DOHH2 (cell line): ENCODE measurements around the gene GPHN.

Experiments used
- H3F3A ChIP-seq: fragments of 200-600 bp; sonication (generic), shearing (Covaris generic); 2 replicates; pipeline ENCODE4 v1.6.0; 2016; ENCODE audit warnings: antibody characterized with exemption, mild to moderate bottlenecking; ENCODE audit not compliant: control insufficient read depth, insufficient read depth
- H3K27ac ChIP-seq: fragments of 200-600 bp; sonication (generic); 2 replicates; pipeline ENCODE4 v1.5.1; 2014; ENCODE audit warnings: low read depth, mild to moderate bottlenecking, low read length, moderate library complexity
- H3K27me3 ChIP-seq: fragments of 200-600 bp; sonication (generic); 2 replicates; pipeline ENCODE4 v1.6.1; 2014; ENCODE audit warnings: mild to moderate bottlenecking, low read length, mixed read lengths; ENCODE audit not compliant: control insufficient read depth
- H3K36me3 ChIP-seq: fragments of 200-600 bp; sonication (generic); 2 replicates; pipeline ENCODE4 v1.6.1; 2014; ENCODE audit warnings: mild to moderate bottlenecking, low read length, moderate library complexity, mixed read lengths; ENCODE audit not compliant: control insufficient read depth
- H3K4me1 ChIP-seq: fragments of 200-600 bp; sonication (generic); 2 replicates; pipeline ENCODE4 v1.6.1; 2014; ENCODE audit warnings: mild to moderate bottlenecking, low read length, mixed read lengths; ENCODE audit not compliant: control insufficient read depth
- H3K4me2 ChIP-seq: fragments of 200-600 bp; sonication (generic); 2 replicates; pipeline ENCODE4 v1.6.0; 2014; ENCODE audit warnings: mild to moderate bottlenecking, low read length, moderate library complexity
- H3K4me3 ChIP-seq: fragments of 200-600 bp; sonication (generic); 2 replicates; pipeline ENCODE4 v1.5.1; 2014; ENCODE audit warnings: mild to moderate bottlenecking, low read length, mixed read lengths
- H3K79me2 ChIP-seq: fragments of 200-600 bp; sonication (generic); 2 replicates; pipeline ENCODE4 v1.6.1; 2014; ENCODE audit warnings: mild to moderate bottlenecking, low read length, mixed read lengths; ENCODE audit not compliant: control insufficient read depth
- H3K9me2 ChIP-seq: fragments of 200-600 bp; sonication (generic); replicated peaks from 2 replicates; pipeline ENCODE4 v1.6.1; 2014; ENCODE audit warnings: mild to moderate bottlenecking, low read length, mixed read lengths; ENCODE audit not compliant: control insufficient read depth
- H3K9me3 ChIP-seq: fragments of 200-600 bp; sonication (generic); 2 replicates; pipeline ENCODE4 v1.6.1; 2014; ENCODE audit warnings: antibody characterized with exemption, low read length, mixed read lengths; ENCODE audit not compliant: control insufficient read depth, insufficient read depth
- H4K20me1 ChIP-seq: fragments of 200-600 bp; sonication (generic); 2 replicates; pipeline ENCODE4 v1.6.0; 2014; ENCODE audit warnings: low read depth, mild to moderate bottlenecking, antibody characterized with exemption, low read length, moderate library complexity; ENCODE audit not compliant: control insufficient read depth, insufficient read depth
- EZH2phosphoT487 ChIP-seq: fragments of 200-600 bp; sonication (generic); IDR thresholded peaks from 2 replicates; pipeline ENCODE4 v1.6.1; 2017; ENCODE audit warnings: borderline replicate concordance, mild to moderate bottlenecking, antibody characterized with exemption, low read length, moderate library complexity, mixed read lengths
- TF ChIP-seq, protein P1 (sequence below): fragments of 200-600 bp; sonication (generic); IDR thresholded peaks from one replicate; pipeline ENCODE4 v1.5.1; 2014; ENCODE audit warnings: antibody characterized with exemption, mild to moderate bottlenecking, low read depth, low read length; ENCODE audit not compliant: poor library complexity, severe bottlenecking

The GPHN gene

DNA sequence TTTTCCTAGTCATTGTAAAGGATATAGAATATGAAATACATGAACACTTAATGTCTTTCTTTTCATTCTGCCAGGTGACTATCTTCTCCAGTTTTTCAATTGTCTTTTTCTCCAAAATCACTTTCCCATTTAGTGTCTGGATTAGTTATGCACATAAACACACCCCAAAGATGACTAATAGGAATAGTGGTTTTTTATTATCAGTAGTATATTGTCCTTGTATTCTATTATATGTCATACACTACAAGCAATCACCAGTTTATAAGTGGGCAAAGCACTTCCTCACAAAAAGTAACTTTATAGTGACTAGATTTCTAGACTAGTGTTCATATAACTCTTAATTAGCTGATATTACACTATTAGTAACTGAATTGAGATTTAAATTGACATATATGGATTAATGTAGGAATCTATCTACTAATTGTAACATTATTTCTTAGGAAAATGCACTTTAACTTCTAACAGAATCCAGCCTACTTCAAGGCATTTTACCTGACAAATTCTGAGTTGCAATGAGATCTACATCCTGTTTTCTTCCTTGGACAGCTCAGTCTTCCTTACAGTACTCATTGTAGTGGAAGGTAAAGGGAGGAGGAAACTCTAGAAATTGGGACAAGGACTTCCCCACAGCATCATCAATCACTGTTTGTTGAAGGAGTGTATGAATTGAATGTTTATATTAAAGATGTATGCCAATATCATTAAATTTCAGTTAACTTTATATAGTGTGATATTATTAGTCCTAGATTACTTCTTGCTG, 495.2 kb downstream of the GPHN start:
- Histone ChIP-seq H3K79me2 (no peaks in the 10 kb centered on the region), H3K9me3 (no peaks in the 10 kb centered on the region), H3K4me2 (no peak overlapping the region), H3F3A (no peaks in the 10 kb centered on the region), H3K4me1 (no peaks in the 10 kb centered on the region), H3K27me3 (no peaks in the 10 kb centered on the region), H3K9me2 (no peaks in the 10 kb centered on the region), H4K20me1 (no peaks in the 10 kb centered on the region), H3K4me3 (no peak overlapping the region), H3K27ac (no peak overlapping the region), H3K36me3 (no peaks in the 10 kb centered on the region)
- TF ChIP-seq, protein P1, sequence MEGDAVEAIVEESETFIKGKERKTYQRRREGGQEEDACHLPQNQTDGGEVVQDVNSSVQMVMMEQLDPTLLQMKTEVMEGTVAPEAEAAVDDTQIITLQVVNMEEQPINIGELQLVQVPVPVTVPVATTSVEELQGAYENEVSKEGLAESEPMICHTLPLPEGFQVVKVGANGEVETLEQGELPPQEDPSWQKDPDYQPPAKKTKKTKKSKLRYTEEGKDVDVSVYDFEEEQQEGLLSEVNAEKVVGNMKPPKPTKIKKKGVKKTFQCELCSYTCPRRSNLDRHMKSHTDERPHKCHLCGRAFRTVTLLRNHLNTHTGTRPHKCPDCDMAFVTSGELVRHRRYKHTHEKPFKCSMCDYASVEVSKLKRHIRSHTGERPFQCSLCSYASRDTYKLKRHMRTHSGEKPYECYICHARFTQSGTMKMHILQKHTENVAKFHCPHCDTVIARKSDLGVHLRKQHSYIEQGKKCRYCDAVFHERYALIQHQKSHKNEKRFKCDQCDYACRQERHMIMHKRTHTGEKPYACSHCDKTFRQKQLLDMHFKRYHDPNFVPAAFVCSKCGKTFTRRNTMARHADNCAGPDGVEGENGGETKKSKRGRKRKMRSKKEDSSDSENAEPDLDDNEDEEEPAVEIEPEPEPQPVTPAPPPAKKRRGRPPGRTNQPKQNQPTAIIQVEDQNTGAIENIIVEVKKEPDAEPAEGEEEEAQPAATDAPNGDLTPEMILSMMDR, result no peak
- TF ChIP-seq EZH2phosphoT487, result no peak

DNA sequence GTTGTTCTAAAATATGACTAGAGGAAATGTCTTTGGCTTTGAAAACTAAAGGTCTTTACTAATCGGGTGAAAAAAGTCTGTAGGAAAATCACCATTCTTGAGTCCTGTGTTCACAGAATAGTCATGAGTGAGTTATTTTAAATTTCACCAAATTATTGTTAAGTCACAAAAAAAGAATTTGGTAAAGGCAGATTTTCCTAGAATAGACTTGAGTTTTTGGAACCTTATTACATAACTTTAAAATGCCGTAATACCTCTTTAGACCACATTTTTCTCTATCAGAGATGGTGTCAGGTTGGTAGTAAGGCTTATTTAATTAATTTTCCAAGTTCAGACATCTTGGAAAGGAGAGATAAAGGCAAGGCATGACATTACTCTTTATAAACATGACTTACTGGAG, 496.6 kb downstream of the GPHN start:
- no peak for TF ChIP-seq EZH2phosphoT487
- TF ChIP-seq, protein P1, result no peak
- Histone ChIP-seq H3K9me3 (no peaks in the 10 kb centered on the region), H3K79me2 (no peaks in the 10 kb centered on the region), H3K36me3 (no peaks in the 10 kb centered on the region), H3K4me1 (no peaks in the 10 kb centered on the region), H4K20me1 (no peaks in the 10 kb centered on the region), H3K9me2 (no peaks in the 10 kb centered on the region), H3K4me3 (no peak overlapping the region), H3K27ac (no peak overlapping the region), H3K4me2 (no peak overlapping the region), H3K27me3 (no peaks in the 10 kb centered on the region), H3F3A (no peaks in the 10 kb centered on the region)

DNA sequence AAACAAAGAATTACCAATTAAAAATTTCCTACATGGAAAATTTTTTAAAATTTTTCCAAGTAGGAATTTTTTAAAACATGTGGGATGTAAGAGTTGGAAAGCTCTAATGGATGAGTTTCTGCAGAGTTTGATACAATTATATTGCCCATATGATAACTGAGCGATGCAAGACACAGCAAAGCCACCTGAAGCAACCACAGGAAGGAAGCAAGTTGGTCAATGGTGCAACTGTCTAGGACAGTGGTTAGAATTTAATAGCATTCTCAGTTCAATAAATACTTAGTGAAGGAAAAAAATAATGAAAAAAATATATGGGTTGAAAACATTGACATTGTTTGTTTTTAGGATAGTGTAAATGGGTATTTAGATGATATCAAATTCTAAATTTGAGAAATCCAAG, 502.7 kb downstream of the GPHN start:
- H3K4me1 ChIP-seq, result no peaks in the 10 kb centered on the region
- H3K4me3 ChIP-seq, result no peak overlapping the region
- H3K36me3 ChIP-seq, result no peaks in the 10 kb centered on the region
- no peaks in the 10 kb centered on the region for H3K9me2 ChIP-seq
- no peaks in the 10 kb centered on the region for H4K20me1 ChIP-seq
- H3F3A ChIP-seq, result no peaks in the 10 kb centered on the region
- H3K79me2 ChIP-seq, result no peaks in the 10 kb centered on the region
- no peaks in the 10 kb centered on the region for H3K27me3 ChIP-seq
- TF ChIP-seq, protein P1, result no peak
- no peak for TF ChIP-seq EZH2phosphoT487
- H3K9me3 ChIP-seq, result no peaks in the 10 kb centered on the region
- H3K27ac ChIP-seq, result no peak overlapping the region
- no peak overlapping the region for H3K4me2 ChIP-seq

DNA sequence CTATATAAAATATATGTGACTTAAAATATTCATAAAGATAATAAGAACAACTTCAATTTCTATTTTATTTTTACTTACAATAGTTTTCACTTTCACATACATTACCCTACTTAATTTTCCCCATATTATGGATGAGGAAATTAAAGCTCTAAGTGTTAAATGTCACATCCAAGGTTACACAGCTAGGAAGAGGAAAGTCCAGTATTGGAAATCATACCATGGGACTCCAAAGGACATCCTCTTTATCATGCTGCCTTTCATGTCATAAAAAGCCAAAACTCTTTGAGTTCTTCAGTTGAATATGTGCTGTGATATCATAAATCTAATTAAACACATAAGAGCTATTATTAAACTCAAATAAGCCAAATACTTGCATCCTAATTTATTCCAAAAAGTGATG, 508.9 kb downstream of the GPHN start:
- Histone ChIP-seq H3K4me2 (no peak overlapping the region), H3K4me3 (no peak overlapping the region), H3K9me3 (no peaks in the 10 kb centered on the region), H3F3A (no peaks in the 10 kb centered on the region), H3K79me2 (no peaks in the 10 kb centered on the region), H3K27me3 (no peaks in the 10 kb centered on the region), H3K36me3 (no peaks in the 10 kb centered on the region), H3K9me2 (no peaks in the 10 kb centered on the region), H3K27ac (no peak overlapping the region), H3K4me1 (peaks cover 17% of the 10 kb centered on the region), H4K20me1 (no peaks in the 10 kb centered on the region)
- TF ChIP-seq, protein P1, result no peak
- no peak for TF ChIP-seq EZH2phosphoT487
